ENCODE data around the gene CDCP1. TPM values are rescaled to one million over a fixed set of nuclear protein-coding genes. Genes with fewer than 3 reads are reported as not detected.
A peak's percentile ranks its signal among the peaks of the same experiment; 100 is the strongest.

The CDCP1 gene
- total and polyA plus RNA-seq, 2 experiments from 2014 or later: 5.4 to 8.8 TPM

DNA sequence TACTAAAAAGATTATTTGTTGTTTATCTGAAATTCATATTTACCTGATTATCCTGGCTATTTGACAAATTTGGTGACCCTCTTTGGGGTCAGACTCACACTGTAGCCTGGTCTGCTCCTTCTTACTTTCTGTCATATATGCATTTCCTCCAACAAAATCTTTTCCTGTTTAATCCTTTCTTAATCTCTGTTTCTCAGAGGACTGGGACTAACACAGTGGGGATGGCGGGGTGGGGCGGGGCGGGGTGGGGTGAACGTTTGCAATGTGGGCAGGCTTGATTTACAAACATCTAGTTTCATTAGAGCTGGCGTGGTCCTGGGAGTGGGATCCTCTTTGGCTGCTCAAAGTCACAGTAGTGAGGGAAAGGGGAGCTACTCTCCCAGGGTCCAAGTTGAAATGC is 35.3 kb upstream of the CDCP1 start:
- 74 to 100% methylated on average over 2 to 5 of the region's 5 CpGs for WGBS, 2 experiments (ENCODE audit: low coverage in 1 of 2, low lambda C conversion rate in 2 of 2, missing lambda C conversion rate in 2 of 2)

DNA sequence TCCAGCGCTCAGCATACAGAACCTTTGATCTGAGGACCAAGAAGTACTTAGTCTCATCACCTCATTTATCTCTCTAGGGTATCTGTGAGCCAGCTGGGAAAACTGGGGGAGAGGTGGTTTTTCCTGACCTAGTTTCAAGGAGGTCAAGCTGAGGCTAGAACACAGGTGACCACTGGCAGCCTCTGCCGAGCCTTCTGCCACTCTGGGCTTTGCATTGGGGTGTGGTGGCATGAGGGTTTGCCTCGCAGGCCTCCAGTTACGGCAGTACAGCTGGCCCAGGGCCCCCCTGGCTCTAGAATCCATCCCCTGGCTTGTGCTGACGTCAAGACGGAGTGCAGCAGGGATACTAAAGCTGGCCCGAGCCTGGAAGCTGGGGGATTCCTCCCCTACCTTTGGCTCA is 34.7 kb upstream of the CDCP1 start:
- no peaks in the 10 kb centered on the region for H3K27me3 ChIP-seq (replicated peaks; ENCODE audit: insufficient read depth)
- TF ChIP-seq EZH2phosphoT487 (IDR thresholded peaks at IDR 0.05; ENCODE audit: insufficient read depth, low read depth): no peak
- no peak for TF ChIP-seq EZH2 (IDR thresholded peaks at IDR 0.05; ENCODE audit: insufficient read depth, poor library complexity, severe bottlenecking)
- H3F3A ChIP-seq (ENCODE audit: insufficient read depth): peaks cover 5% of the 10 kb centered on the region; the same call in 1 of the 2 replicates
- no peak for DNase-seq
- H3K9ac ChIP-seq: no peak overlapping the region
- peaks cover 23% of the 10 kb centered on the region for H3K4me1 ChIP-seq (ENCODE audit: insufficient read depth)
- in situ Hi-C loops (cut with MboI): no loop called here
- H4K20me1 ChIP-seq (ENCODE audit: insufficient read depth): no peaks in the 10 kb centered on the region
- H3K4me3 ChIP-seq: no peak overlapping the region
- H3K27ac ChIP-seq: no peak overlapping the region
- H3K9me2 ChIP-seq (ENCODE audit: insufficient read depth): no peaks in the 10 kb centered on the region
- no peak overlapping the region for H3K4me2 ChIP-seq (ENCODE audit: unreplicated experiment)
- 82 to 83% methylated on average over 7 of the region's 7 CpGs for WGBS, 2 experiments (ENCODE audit: low coverage in 1 of 2, low lambda C conversion rate in 2 of 2, missing lambda C conversion rate in 2 of 2)
- no peaks in the 10 kb centered on the region for H3K79me2 ChIP-seq (ENCODE audit: insufficient read depth)
- H3K9me3 ChIP-seq (ENCODE audit: low read depth): no peaks in the 10 kb centered on the region
- no peak overlapping the region for H2AFZ ChIP-seq
- H3K36me3 ChIP-seq (ENCODE audit: low read depth): no peaks in the 10 kb centered on the region

More for the DNA sequence above, 35.3 kb upstream of the CDCP1 start:
- Histone ChIP-seq H3K9me3 (ENCODE audit: low read depth) (no peaks in the 10 kb centered on the region), H3K27ac (no peak overlapping the region), H3K27me3 (replicated peaks; ENCODE audit: insufficient read depth) (no peaks in the 10 kb centered on the region), H3F3A (ENCODE audit: insufficient read depth) (peaks cover 5% of the 10 kb centered on the region; the same call in 1 of the 2 replicates), H3K4me3 (no peak overlapping the region), H3K36me3 (ENCODE audit: low read depth) (no peaks in the 10 kb centered on the region), H3K4me2 (ENCODE audit: unreplicated experiment) (no peak overlapping the region), H4K20me1 (ENCODE audit: insufficient read depth) (no peaks in the 10 kb centered on the region), H3K9me2 (ENCODE audit: insufficient read depth) (no peaks in the 10 kb centered on the region), H2AFZ (no peak overlapping the region), H3K79me2 (ENCODE audit: insufficient read depth) (no peaks in the 10 kb centered on the region), H3K9ac (no peak overlapping the region), H3K4me1 (ENCODE audit: insufficient read depth) (peaks cover 23% of the 10 kb centered on the region)
- TF ChIP-seq EZH2phosphoT487 (IDR thresholded peaks at IDR 0.05; ENCODE audit: insufficient read depth, low read depth) (no peak), EZH2 (IDR thresholded peaks at IDR 0.05; ENCODE audit: insufficient read depth, poor library complexity, severe bottlenecking) (no peak)
- DNase-seq: no peak
- in situ Hi-C loops (cut with MboI): no loop called here

DNA sequence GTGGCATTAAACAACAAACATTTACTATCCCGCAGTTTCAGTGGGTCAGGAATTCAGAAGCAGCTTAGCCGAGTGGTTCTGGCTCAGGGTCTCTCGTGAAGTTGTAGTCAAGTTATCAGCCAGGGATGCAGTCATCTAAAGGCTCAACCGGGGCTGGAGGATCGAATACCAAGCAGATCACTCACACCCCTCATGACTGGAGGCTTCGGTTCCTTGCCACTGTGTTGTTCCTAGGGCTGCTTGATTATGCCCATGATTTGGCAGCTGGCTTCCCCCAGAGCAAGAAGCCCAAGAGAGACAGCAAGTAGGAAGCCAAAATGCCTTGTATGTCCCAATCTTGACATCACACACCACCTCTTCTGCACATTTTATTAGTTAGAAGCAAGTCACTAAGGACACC is 33.9 kb upstream of the CDCP1 start:
- H3K36me3 ChIP-seq (ENCODE audit: low read depth): no peaks in the 10 kb centered on the region
- peaks cover 23% of the 10 kb centered on the region for H3K4me1 ChIP-seq (ENCODE audit: insufficient read depth)
- no peak overlapping the region for H2AFZ ChIP-seq
- in situ Hi-C loops (cut with MboI): no loop called here
- H3K27me3 ChIP-seq (replicated peaks; ENCODE audit: insufficient read depth): no peaks in the 10 kb centered on the region
- peak overlapping the region; percentile 16; the same call in 1 of the 2 replicates for H3K27ac ChIP-seq
- H3K4me2 ChIP-seq (ENCODE audit: unreplicated experiment): peak overlapping the region; percentile 30
- no peaks in the 10 kb centered on the region for H4K20me1 ChIP-seq (ENCODE audit: insufficient read depth)
- peak; percentile 90 for DNase-seq
- peaks cover 5% of the 10 kb centered on the region; the same call in 1 of the 2 replicates for H3F3A ChIP-seq (ENCODE audit: insufficient read depth)
- TF ChIP-seq EZH2 (IDR thresholded peaks at IDR 0.05; ENCODE audit: insufficient read depth, poor library complexity, severe bottlenecking) (no peak), EZH2phosphoT487 (IDR thresholded peaks at IDR 0.05; ENCODE audit: insufficient read depth, low read depth) (no peak)
- no peaks in the 10 kb centered on the region for H3K9me3 ChIP-seq (ENCODE audit: low read depth)
- H3K79me2 ChIP-seq (ENCODE audit: insufficient read depth): no peaks in the 10 kb centered on the region
- no peaks in the 10 kb centered on the region for H3K9me2 ChIP-seq (ENCODE audit: insufficient read depth)
- H3K4me3 ChIP-seq: no peak overlapping the region
- WGBS, 2 experiments (ENCODE audit: low coverage in 1 of 2, low lambda C conversion rate in 2 of 2, missing lambda C conversion rate in 2 of 2): 4 to 7% methylated on average over 6 of the region's 6 CpGs
- no peak overlapping the region for H3K9ac ChIP-seq

DNA sequence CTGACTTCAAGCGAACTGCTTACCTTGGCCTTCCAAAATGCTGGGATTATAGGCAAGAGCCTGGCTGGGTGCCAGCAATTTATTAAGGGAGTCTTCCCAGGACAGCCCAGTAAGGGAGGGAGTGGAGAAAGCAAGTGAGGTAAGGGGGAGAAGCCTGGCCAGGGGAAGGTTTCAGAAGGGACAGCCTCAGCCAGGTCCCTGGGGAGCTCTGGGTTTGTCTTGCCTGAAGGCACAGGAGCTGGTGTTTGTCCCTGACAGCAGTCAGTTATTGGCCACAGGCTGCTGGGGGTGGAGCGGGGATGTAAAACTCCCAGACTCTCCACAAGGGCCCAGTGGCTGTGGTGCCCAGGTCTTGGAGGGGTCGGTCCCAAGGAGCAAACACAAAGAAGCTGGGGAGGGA is 33.0 kb upstream of the CDCP1 start:
- H3K36me3 ChIP-seq (ENCODE audit: low read depth): no peaks in the 10 kb centered on the region
- no peak for DNase-seq
- no peak overlapping the region for H3K27ac ChIP-seq
- peaks cover 5% of the 10 kb centered on the region; the same call in 1 of the 2 replicates for H3F3A ChIP-seq (ENCODE audit: insufficient read depth)
- H3K79me2 ChIP-seq (ENCODE audit: insufficient read depth): no peaks in the 10 kb centered on the region
- no peak overlapping the region for H3K4me2 ChIP-seq (ENCODE audit: unreplicated experiment)
- H3K4me3 ChIP-seq: no peak overlapping the region
- no peaks in the 10 kb centered on the region for H3K9me3 ChIP-seq (ENCODE audit: low read depth)
- no peak overlapping the region for H2AFZ ChIP-seq
- in situ Hi-C loops (cut with MboI): no loop called here
- no peaks in the 10 kb centered on the region for H3K9me2 ChIP-seq (ENCODE audit: insufficient read depth)
- H4K20me1 ChIP-seq (ENCODE audit: insufficient read depth): no peaks in the 10 kb centered on the region
- H3K27me3 ChIP-seq (replicated peaks; ENCODE audit: insufficient read depth): no peaks in the 10 kb centered on the region
- no peak for TF ChIP-seq EZH2 (IDR thresholded peaks at IDR 0.05; ENCODE audit: insufficient read depth, poor library complexity, severe bottlenecking)
- TF ChIP-seq EZH2phosphoT487 (IDR thresholded peaks at IDR 0.05; ENCODE audit: insufficient read depth, low read depth): no peak
- peaks cover 23% of the 10 kb centered on the region for H3K4me1 ChIP-seq (ENCODE audit: insufficient read depth)
- no peak overlapping the region for H3K9ac ChIP-seq
- WGBS, 2 experiments (ENCODE audit: low coverage in 1 of 2, low lambda C conversion rate in 2 of 2, missing lambda C conversion rate in 2 of 2): 77 to 79% methylated on average over 3 of the region's 3 CpGs

Measured in GM23248 (cell line).